PC-9 (cell line): ENCODE measurements around the gene ANGPTL2.

Source experiments
- EZH2 ChIP-seq: fragments of 200-600 bp; sonication (generic); IDR thresholded peaks from 2 replicates; pipeline ENCODE4 v1.8.0; 2017; ENCODE audit warnings: antibody characterized with exemption, low read depth
- TF ChIP-seq, protein P1 (sequence below): fragments of 200-600 bp; sonication (generic); conservative IDR thresholded peaks from 2 replicates; pipeline ENCODE4 v1.6.1; 2017; ENCODE audit warnings: mixed run types, antibody characterized with exemption, mild to moderate bottlenecking, moderate library complexity

GRCh38 chr9:127166651-127167524 lies 44.5 kb upstream of the ANGPTL2 start:
- TF ChIP-seq, protein P1, sequence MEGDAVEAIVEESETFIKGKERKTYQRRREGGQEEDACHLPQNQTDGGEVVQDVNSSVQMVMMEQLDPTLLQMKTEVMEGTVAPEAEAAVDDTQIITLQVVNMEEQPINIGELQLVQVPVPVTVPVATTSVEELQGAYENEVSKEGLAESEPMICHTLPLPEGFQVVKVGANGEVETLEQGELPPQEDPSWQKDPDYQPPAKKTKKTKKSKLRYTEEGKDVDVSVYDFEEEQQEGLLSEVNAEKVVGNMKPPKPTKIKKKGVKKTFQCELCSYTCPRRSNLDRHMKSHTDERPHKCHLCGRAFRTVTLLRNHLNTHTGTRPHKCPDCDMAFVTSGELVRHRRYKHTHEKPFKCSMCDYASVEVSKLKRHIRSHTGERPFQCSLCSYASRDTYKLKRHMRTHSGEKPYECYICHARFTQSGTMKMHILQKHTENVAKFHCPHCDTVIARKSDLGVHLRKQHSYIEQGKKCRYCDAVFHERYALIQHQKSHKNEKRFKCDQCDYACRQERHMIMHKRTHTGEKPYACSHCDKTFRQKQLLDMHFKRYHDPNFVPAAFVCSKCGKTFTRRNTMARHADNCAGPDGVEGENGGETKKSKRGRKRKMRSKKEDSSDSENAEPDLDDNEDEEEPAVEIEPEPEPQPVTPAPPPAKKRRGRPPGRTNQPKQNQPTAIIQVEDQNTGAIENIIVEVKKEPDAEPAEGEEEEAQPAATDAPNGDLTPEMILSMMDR, result no peak
- no peak for TF ChIP-seq EZH2
